ENCODE results near the gene PSMD11. TPM values are rescaled to one million over a fixed set of nuclear protein-coding genes. Genes with fewer than 3 reads are reported as not detected.

PSMD11 gene
- polyA plus RNA-seq, 1 experiment = 71.6 TPM

DNA sequence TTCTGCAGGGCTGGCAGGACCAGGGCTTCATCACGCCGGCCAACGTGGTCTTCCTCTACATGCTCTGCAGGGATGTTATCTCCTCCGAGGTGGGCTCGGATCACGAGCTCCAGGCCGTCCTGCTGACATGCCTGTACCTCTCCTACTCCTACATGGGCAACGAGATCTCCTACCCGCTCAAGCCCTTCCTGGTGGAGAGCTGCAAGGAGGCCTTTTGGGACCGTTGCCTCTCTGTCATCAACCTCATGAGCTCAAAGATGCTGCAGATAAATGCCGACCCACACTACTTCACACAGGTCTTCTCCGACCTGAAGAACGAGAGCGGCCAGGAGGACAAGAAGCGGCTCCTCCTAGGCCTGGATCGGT lies 43.9 kb downstream of the PSMD11 start:
- Histone ChIP-seq H3K36me3 (ENCODE audit: control insufficient read depth, insufficient read depth, low read length) (no peaks in the 10 kb centered on the region; the same call in 1 of the 2 replicates), H3K4me3 (ENCODE audit: low read depth, low read length) (no peak overlapping the region), H3K27me3 (ENCODE audit: control insufficient read depth, insufficient read depth, low read length) (no peaks in the 10 kb centered on the region)
- TF ChIP-seq, protein P1, sequence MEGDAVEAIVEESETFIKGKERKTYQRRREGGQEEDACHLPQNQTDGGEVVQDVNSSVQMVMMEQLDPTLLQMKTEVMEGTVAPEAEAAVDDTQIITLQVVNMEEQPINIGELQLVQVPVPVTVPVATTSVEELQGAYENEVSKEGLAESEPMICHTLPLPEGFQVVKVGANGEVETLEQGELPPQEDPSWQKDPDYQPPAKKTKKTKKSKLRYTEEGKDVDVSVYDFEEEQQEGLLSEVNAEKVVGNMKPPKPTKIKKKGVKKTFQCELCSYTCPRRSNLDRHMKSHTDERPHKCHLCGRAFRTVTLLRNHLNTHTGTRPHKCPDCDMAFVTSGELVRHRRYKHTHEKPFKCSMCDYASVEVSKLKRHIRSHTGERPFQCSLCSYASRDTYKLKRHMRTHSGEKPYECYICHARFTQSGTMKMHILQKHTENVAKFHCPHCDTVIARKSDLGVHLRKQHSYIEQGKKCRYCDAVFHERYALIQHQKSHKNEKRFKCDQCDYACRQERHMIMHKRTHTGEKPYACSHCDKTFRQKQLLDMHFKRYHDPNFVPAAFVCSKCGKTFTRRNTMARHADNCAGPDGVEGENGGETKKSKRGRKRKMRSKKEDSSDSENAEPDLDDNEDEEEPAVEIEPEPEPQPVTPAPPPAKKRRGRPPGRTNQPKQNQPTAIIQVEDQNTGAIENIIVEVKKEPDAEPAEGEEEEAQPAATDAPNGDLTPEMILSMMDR (IDR thresholded peaks at IDR 0.05; ENCODE audit: insufficient read depth, low read depth, low read length) = no peak
- DNase-seq (ENCODE audit: low read depth) = no peak
- ChIA-PET CTCF (interaction anchor here (1.0 to 1.2 kb wide), 2 partner anchors 10 to 171 kb away, joined by 3 to 4 read pairs; no protein-coding TSS in a partner anchor), POLR2A (no interaction called here)

DNA sequence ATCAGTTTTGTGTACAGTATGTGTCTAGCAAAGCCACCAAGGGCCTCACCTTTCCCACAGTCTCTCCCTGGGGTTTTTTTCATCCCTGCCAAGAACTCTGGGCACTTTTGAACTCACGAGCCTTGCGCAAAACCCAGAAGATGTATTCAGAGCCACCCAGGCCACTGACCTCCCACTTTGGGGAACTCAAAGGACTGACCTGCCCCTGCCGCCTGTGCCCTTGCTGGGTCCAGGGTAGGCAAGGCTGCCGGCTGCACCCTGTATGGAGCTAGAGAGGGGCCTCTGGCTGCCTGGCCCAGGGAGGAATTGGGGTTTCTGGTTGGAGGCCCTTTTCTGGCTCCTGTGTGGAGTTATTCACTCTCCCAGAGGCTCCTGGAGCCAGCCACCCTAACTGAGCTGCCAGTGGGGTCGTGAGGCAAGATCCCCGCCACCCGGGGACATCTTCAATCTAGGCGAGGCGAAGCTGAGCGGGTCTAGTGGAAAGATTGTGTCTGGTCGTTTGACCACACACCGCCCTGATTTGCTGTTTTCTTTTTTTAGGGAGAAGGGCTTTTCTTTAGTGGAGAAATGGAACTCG lies 44.4 kb downstream of the PSMD11 start:
- Histone ChIP-seq H3K27me3 (ENCODE audit: control insufficient read depth, insufficient read depth, low read length) (no peaks in the 10 kb centered on the region), H3K4me3 (ENCODE audit: low read depth, low read length) (no peak overlapping the region), H3K36me3 (ENCODE audit: control insufficient read depth, insufficient read depth, low read length) (no peaks in the 10 kb centered on the region; the same call in 1 of the 2 replicates)
- TF ChIP-seq, protein P1 (IDR thresholded peaks at IDR 0.05; ENCODE audit: insufficient read depth, low read depth, low read length) = no peak
- DNase-seq (ENCODE audit: low read depth) = no peak
- CTCF ChIA-PET = interaction anchor here (1.0 to 1.4 kb wide), 3 partner anchors 9 to 170 kb away, joined by 3 to 4 read pairs (median 3); no protein-coding TSS in a partner anchor
- POLR2A ChIA-PET = no interaction called here

DNA sequence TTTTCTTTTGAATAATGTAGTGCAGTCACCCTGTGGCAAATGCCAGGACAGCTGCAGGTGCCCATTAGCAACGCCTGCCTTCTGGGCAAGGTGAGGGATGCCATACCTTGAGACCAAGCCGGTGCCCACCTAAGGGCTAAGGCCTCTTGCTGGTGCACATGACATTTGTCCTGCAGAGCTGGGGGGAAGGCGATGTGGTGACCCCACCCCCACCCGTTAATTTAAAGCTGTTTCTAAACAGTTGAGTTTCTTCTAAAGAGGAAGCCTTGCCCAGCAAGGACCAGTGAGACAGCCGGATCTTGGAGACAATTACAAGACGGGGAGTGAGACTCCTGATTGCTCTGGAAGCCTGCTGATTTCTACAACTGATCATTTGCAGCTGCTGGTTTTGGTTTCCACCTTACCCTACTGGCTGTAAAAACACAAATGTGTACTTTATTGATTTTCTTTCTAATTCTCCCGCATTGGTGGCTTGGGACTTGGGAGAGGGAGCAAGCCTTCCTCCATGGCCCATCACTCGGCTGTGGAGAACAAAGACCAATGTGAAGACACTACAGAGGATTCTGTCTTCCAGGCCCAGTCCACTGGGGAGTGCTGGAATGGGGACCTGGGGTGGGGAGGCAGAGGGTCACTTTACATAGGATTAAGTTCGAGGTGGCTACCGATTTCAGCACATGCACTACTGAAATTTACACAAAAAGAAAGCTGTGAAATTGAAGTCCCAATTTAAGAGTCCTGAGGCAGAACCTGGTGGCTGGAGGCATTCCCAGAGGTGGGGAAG lies 45.2 kb downstream of the PSMD11 start:
- ChIA-PET CTCF (interaction anchor here (1.4 kb wide), 1 partner anchor 169 kb away, joined by 3 read pairs; no protein-coding TSS in a partner anchor), POLR2A (no interaction called here)
- Histone ChIP-seq H3K36me3 (ENCODE audit: control insufficient read depth, insufficient read depth, low read length) (no peaks in the 10 kb centered on the region; the same call in 1 of the 2 replicates), H3K4me3 (ENCODE audit: low read depth, low read length) (no peak overlapping the region), H3K27me3 (ENCODE audit: control insufficient read depth, insufficient read depth, low read length) (no peaks in the 10 kb centered on the region)
- TF ChIP-seq, protein P1 (IDR thresholded peaks at IDR 0.05; ENCODE audit: insufficient read depth, low read depth, low read length) = no peak
- DNase-seq (ENCODE audit: low read depth) = no peak

DNA sequence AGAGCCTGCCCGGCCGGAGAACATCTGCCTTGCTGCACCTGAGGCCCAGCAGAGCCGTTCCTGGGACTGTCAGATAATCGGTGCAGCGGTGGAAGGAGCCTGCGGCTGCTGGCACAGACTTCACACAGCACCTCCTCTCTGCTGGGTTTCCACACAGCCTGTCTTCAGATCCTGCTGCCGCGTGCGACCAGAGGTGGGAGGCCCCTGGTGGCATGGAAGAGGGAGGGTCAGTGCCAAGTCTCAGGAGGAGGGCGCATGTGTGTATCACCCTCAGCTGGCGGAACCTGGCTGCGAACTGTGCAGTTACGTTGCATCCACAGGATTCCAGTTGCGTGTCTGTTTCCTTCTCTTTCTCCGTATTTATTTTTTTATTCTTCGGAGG lies 45.8 kb downstream of the PSMD11 start:
- ChIA-PET POLR2A (no interaction called here), CTCF (interaction anchor here (1.4 kb wide), 1 partner anchor 169 kb away, joined by 3 read pairs; no protein-coding TSS in a partner anchor)
- TF ChIP-seq, protein P1 (IDR thresholded peaks at IDR 0.05; ENCODE audit: insufficient read depth, low read depth, low read length) = no peak
- Histone ChIP-seq H3K36me3 (ENCODE audit: control insufficient read depth, insufficient read depth, low read length) (no peaks in the 10 kb centered on the region; the same call in 1 of the 2 replicates), H3K27me3 (ENCODE audit: control insufficient read depth, insufficient read depth, low read length) (no peaks in the 10 kb centered on the region), H3K4me3 (ENCODE audit: low read depth, low read length) (no peak overlapping the region)
- DNase-seq (ENCODE audit: low read depth) = no peak
